ENCODE results near the gene ELK3.

DNA sequence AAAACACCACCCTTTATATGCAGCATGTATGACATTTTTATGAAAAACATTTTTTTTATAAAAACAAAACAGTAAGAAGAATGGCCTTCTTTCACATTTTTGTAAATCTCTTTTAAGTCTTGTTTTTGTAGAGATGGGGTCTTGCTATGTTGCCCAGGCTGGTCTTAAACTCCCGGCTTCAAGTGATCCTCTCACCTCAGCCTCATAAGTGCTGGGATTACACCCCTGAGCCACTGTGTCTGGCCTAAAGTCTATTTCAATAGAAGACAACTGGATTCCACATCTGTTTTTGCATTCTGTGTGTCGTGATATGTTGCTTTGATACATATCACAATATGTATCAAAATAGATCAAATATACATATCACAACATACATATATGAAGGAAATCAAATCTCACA lies 98.9 kb downstream of the ELK3 start:
- TF ChIP-seq, protein P1, sequence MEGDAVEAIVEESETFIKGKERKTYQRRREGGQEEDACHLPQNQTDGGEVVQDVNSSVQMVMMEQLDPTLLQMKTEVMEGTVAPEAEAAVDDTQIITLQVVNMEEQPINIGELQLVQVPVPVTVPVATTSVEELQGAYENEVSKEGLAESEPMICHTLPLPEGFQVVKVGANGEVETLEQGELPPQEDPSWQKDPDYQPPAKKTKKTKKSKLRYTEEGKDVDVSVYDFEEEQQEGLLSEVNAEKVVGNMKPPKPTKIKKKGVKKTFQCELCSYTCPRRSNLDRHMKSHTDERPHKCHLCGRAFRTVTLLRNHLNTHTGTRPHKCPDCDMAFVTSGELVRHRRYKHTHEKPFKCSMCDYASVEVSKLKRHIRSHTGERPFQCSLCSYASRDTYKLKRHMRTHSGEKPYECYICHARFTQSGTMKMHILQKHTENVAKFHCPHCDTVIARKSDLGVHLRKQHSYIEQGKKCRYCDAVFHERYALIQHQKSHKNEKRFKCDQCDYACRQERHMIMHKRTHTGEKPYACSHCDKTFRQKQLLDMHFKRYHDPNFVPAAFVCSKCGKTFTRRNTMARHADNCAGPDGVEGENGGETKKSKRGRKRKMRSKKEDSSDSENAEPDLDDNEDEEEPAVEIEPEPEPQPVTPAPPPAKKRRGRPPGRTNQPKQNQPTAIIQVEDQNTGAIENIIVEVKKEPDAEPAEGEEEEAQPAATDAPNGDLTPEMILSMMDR (IDR thresholded peaks at IDR 0.05; ENCODE audit: insufficient read depth, low read length), result no peak
- no peak for TF ChIP-seq POLR2AphosphoS5 (IDR thresholded peaks at IDR 0.05; ENCODE audit: low read depth)
- TF ChIP-seq, protein P2, sequence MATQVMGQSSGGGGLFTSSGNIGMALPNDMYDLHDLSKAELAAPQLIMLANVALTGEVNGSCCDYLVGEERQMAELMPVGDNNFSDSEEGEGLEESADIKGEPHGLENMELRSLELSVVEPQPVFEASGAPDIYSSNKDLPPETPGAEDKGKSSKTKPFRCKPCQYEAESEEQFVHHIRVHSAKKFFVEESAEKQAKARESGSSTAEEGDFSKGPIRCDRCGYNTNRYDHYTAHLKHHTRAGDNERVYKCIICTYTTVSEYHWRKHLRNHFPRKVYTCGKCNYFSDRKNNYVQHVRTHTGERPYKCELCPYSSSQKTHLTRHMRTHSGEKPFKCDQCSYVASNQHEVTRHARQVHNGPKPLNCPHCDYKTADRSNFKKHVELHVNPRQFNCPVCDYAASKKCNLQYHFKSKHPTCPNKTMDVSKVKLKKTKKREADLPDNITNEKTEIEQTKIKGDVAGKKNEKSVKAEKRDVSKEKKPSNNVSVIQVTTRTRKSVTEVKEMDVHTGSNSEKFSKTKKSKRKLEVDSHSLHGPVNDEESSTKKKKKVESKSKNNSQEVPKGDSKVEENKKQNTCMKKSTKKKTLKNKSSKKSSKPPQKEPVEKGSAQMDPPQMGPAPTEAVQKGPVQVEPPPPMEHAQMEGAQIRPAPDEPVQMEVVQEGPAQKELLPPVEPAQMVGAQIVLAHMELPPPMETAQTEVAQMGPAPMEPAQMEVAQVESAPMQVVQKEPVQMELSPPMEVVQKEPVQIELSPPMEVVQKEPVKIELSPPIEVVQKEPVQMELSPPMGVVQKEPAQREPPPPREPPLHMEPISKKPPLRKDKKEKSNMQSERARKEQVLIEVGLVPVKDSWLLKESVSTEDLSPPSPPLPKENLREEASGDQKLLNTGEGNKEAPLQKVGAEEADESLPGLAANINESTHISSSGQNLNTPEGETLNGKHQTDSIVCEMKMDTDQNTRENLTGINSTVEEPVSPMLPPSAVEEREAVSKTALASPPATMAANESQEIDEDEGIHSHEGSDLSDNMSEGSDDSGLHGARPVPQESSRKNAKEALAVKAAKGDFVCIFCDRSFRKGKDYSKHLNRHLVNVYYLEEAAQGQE (IDR thresholded peaks at IDR 0.05; ENCODE audit: insufficient replicate concordance, low read depth), result no peak
